ENCODE results near the gene THY1.

The THY1 gene

DNA sequence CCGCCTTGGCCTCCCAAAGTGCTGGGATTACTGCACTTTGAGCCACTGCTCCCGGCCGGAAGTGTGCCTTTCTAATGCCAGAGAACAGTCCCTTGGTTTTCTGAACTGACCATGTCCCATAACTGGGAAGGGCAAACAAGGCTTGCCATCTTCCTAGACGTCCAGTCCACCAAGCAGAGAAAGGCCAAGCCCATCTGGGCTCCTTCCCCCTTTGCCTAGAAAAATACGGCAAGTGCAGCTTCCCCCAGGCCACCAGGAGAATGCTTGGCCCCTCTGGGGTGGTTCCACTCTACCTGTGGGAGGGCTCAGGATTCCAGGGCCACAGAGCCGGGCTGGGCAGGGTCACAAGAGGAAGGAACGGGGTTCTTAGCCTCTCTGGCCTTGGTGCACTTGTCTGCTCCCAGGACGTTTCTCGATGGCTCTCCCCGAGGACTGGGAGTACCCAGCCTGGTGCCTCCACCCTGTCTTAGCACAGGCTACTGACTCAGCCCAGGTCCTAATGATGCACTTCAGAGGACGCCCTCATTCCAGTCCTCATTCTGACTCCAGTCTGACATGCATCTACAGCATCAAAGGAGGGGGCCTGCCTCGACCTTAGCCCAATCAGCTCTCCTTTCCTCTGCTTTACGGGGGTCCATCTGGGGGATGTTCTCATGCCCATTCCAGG, 42.7 kb downstream of the THY1 start:
- H3K9me3 ChIP-seq = no peaks in the 10 kb centered on the region

DNA sequence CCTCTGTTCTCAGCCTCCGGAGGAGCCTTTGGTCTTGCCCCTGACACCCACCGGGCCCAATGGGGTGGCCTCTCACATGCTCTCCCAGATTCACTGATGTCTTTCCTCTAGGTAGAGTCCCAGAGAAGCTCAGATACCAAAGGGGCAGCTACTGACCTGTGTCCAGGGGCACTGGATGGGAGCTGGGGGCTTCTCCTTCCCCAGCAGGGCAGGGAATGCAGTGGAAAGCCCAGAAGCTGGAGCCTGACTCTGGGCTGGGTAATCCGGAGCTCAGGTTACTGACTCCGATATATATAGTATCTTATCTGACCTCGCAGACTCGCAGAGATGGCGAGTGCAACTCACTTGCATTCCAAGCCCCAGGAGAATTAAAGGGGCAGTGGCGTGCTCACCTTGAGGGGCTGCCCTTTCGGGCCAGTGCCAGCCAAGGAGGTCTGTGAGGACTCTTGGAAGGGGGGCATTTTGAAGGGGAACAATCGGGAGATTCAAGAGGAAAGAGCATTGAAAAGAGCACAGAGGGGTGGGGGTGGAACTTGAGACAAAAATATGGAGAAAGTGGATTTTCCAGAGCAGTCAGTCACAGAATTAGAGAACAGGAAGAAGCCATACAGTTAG, 44.0 kb downstream of the THY1 start:
- H3K27ac ChIP-seq = no peak overlapping the region
- H3K27me3 ChIP-seq = peaks cover 46% of the 10 kb centered on the region
- TF ChIP-seq, protein P1, sequence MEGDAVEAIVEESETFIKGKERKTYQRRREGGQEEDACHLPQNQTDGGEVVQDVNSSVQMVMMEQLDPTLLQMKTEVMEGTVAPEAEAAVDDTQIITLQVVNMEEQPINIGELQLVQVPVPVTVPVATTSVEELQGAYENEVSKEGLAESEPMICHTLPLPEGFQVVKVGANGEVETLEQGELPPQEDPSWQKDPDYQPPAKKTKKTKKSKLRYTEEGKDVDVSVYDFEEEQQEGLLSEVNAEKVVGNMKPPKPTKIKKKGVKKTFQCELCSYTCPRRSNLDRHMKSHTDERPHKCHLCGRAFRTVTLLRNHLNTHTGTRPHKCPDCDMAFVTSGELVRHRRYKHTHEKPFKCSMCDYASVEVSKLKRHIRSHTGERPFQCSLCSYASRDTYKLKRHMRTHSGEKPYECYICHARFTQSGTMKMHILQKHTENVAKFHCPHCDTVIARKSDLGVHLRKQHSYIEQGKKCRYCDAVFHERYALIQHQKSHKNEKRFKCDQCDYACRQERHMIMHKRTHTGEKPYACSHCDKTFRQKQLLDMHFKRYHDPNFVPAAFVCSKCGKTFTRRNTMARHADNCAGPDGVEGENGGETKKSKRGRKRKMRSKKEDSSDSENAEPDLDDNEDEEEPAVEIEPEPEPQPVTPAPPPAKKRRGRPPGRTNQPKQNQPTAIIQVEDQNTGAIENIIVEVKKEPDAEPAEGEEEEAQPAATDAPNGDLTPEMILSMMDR (IDR thresholded peaks at IDR 0.05) = no peak
- H3K9me3 ChIP-seq = no peaks in the 10 kb centered on the region
- H3K4me3 ChIP-seq (ENCODE audit: low read depth in 1 of 2, low read length in 1 of 2) = no peak overlapping the region
- peaks cover 14 to 15% of the 10 kb centered on the region in 2 experiments for H3K4me1 ChIP-seq (ENCODE audit: control insufficient read depth in 1 of 2, insufficient read depth in 1 of 2, low read depth in 1 of 2, low read length in 1 of 2)
- no peaks in the 10 kb centered on the region for H3K36me3 ChIP-seq

More for the DNA sequence above, 42.7 kb downstream of the THY1 start:
- Histone ChIP-seq H3K36me3 (no peaks in the 10 kb centered on the region), H3K4me3 (ENCODE audit: low read depth in 1 of 2, low read length in 1 of 2) (no peak overlapping the region), H3K27me3 (peaks cover 59% of the 10 kb centered on the region), H3K27ac (no peak overlapping the region), H3K4me1 (ENCODE audit: control insufficient read depth in 1 of 2, insufficient read depth in 1 of 2, low read depth in 1 of 2, low read length in 1 of 2) (peaks cover 14 to 15% of the 10 kb centered on the region in 2 experiments)
- TF ChIP-seq, protein P1 (IDR thresholded peaks at IDR 0.05) = no peak

DNA sequence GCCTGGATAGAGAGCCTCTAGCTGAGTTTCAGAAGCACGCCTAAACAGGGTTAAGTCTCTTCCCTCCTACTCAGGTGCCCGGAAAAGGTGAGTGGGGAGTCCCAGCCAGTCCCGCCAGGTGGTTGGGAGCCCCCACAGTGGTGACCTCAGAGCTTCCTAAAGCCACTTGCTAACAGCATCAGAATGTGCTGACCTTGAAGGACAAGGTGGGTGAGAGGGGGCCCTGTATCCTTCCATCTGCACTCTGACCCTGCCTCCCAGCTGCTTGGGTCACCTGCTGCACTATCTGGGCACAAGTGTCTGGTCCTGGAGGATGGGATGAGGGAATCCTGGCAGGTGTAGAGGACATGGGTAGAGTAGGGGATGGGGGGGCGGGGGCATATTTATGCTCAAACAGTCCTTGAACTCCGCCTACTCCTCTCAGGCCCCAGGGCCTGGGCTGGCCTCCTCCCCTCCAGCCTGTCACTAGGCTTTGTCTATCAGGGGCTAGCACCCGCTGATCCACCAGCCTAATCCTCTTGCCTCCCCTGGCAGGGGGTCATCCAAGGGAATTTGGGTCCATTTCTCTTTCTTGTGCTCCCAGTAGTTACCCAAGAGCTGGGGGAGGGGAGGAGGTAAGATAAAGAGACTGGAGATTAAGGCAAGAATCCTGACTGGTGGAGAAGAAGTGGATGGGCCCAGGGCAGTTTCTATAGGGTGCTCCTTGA, 44.9 kb downstream of the THY1 start:
- Histone ChIP-seq H3K36me3 (no peaks in the 10 kb centered on the region), H3K9me3 (no peaks in the 10 kb centered on the region), H3K27me3 (peaks cover 37% of the 10 kb centered on the region), H3K4me1 (ENCODE audit: control insufficient read depth in 1 of 2, insufficient read depth in 1 of 2, low read depth in 1 of 2, low read length in 1 of 2) (peaks cover 14 to 15% of the 10 kb centered on the region in 2 experiments), H3K4me3 (ENCODE audit: low read depth in 1 of 2, low read length in 1 of 2) (no peak overlapping the region), H3K27ac (no peak overlapping the region)
- TF ChIP-seq, protein P1 (IDR thresholded peaks at IDR 0.05) = no peak

DNA sequence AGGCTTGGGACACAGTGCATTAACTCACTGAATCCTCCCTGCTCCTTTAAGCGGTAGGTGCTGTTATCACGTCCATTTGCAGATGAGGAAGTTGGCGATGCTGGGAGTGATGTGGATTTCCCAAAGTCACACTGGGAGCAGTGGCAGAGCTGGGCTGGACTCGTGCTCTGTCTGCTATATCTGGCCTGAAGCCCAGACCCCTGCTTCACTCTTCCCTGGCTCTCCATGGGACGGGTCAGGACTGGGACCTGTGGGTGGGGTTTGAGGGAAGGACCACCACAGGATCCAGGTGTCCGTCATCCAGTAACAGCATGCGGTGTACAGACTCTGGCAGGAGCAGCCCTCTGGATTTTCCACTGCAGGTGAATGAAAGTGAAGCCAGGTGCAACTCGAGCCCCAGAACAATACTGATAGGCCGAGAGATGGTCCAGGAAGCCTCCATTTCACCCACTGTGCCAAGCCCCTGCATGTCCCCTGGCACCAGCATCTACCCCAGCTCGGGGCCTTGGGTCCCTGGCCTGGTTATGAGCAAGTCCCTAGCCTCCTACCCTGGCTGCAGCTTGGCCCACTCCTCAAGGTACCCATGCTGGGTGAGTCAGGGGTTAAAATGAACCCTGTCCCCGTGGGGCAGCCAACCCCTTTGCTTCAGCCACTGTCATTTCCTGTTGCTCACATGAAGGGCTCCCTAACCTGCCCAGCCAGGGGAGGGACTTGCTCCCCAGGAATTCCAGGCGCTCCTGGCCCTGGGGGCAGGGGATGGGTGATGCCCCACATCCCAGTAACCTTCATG, 45.7 kb downstream of the THY1 start:
- TF ChIP-seq, protein P1 (IDR thresholded peaks at IDR 0.05) = no peak
- Histone ChIP-seq H3K4me3 (ENCODE audit: low read depth in 1 of 2, low read length in 1 of 2) (no peak overlapping the region), H3K4me1 (ENCODE audit: control insufficient read depth in 1 of 2, insufficient read depth in 1 of 2, low read depth in 1 of 2, low read length in 1 of 2) (peaks cover 14 to 15% of the 10 kb centered on the region in 2 experiments), H3K9me3 (no peaks in the 10 kb centered on the region), H3K27ac (no peak overlapping the region), H3K27me3 (peaks cover 29% of the 10 kb centered on the region), H3K36me3 (no peaks in the 10 kb centered on the region)

DNA sequence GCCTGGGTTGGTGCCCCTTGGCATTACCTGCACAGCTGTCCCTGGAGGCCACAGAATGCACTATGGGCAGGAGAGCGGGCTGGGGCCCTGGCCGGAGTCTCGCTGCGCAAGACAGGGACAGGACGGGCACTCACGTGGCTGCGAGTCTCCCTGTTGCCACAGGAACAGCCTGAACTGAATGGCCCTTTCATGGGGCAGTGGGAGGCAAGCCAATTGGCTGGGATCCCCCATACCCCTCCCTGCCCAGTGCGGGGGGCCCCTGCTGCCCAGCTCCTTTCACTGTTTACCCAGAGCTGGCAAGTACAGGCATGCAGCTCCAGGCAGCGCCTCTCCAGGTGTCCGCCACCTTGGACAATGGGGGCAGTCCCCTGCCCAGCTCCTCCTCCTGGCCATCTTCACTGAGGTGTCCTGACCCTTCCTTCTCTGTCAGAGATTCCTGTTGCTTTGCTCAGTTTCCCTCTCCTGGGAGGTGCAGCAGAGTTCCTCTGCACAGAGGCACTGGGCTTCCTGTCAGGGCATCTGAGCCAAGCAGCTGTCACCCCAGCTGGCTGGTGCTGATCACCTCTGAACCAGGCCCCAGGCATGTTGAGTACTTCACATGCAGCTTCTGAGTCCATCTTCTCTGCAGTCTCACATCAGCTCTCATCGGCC, 46.6 kb downstream of the THY1 start:
- H3K4me1 ChIP-seq (ENCODE audit: control insufficient read depth in 1 of 2, insufficient read depth in 1 of 2, low read depth in 1 of 2, low read length in 1 of 2) = peaks cover 5 to 6% of the 10 kb centered on the region in 2 experiments
- no peak overlapping the region for H3K4me3 ChIP-seq (ENCODE audit: low read depth in 1 of 2, low read length in 1 of 2)
- H3K36me3 ChIP-seq = no peaks in the 10 kb centered on the region
- no peak overlapping the region for H3K27ac ChIP-seq
- TF ChIP-seq, protein P1 (IDR thresholded peaks at IDR 0.05) = no peak
- no peaks in the 10 kb centered on the region for H3K9me3 ChIP-seq
- peaks cover 19% of the 10 kb centered on the region for H3K27me3 ChIP-seq

Data from neutrophil (primary cell).